Measurements from ENCODE around the gene SIGLEC10. TPM values are rescaled to one million over a fixed set of nuclear protein-coding genes. Genes with fewer than 3 reads are reported as not detected.

The SIGLEC10 gene
- total RNA-seq, 3 donors from 2014 or later: 1.3 to 10.8 (median 3.8) TPM

- H3K4me3 ChIP-seq: peak overlapping the region; percentile 45
- TF ChIP-seq CTCF (IDR thresholded peaks at IDR 0.05): no peak
- peak in 2 of 3 donors; percentile 49 to 55 for DNase-seq
These were observed 52.1 kb downstream of the SIGLEC10 start for GRCh38 chr19:51365211-51365964.

DNA sequence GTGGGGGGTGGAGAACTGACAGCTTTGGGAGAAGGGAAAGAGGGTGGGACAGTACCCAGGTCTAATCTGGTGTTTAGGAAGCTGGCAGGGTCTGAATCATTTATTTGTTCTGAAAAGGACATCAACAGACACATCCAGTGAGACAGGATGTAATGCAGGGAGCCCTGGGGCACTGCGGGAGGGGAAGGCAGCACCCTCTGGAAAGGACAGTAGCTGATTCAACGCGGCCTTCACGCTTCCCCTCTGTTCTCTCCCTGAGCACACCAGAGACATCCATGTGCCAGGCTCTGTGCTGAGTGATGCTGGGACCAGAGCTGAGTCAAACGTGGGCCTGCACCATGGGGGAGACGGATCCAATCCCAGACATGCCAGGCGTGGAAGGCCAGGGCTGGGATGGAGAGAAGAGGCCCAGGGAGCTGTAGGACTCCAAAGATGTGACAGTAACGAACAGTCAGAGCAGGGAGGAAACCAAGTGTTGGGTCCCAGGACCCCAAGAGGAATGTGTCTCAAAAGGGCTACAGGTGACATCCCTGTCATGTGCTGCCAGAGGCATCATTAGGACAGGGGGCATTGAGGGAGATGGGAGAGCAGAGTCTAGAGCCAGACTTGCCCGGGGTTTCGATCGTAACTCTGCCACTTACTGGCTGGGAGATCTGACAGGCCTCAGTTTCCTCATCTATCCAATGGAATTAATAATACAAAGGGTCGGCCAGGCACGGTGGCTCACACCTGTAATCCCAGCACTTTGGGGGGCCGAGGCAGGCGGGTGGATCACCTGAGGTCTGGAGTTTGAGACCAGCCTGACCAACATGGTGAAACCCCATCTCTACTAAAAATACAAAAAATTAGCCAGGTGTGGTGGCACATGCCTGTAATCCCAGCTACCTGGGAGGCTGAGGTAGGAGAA lies 53.0 kb downstream of the SIGLEC10 start:
- DNase-seq: no peak
- H3K36me3 ChIP-seq (ENCODE audit: low read depth): no peaks in the 10 kb centered on the region
- H3K9me3 ChIP-seq: no peaks in the 10 kb centered on the region
- no peak overlapping the region for H3K4me3 ChIP-seq
- H3K4me1 ChIP-seq (ENCODE audit: low read depth): peaks cover 30% of the 10 kb centered on the region
- ATAC-seq: no peak
- intact Hi-C loops (cut with DNase I, micrococcal nuclease): no loop called here
- TF ChIP-seq CTCF (IDR thresholded peaks at IDR 0.05): no peak

More at GRCh38 chr19:51365211-51365964, 52.1 kb downstream of the SIGLEC10 start:
- H3K4me1 ChIP-seq (ENCODE audit: low read depth): peaks cover 30% of the 10 kb centered on the region
- intact Hi-C loops (cut with DNase I, micrococcal nuclease): no loop called here
- H3K36me3 ChIP-seq (ENCODE audit: low read depth): no peaks in the 10 kb centered on the region
- no peak for ATAC-seq
- no peaks in the 10 kb centered on the region for H3K9me3 ChIP-seq

GRCh38 chr19:51361239-51361638 lies 56.2 kb downstream of the SIGLEC10 start:
- H3K9me3 ChIP-seq: no peaks in the 10 kb centered on the region
- ATAC-seq (no peak), DNase-seq (no peak)
- peaks cover 24% of the 10 kb centered on the region for H3K4me1 ChIP-seq (ENCODE audit: low read depth)
- TF ChIP-seq CTCF (IDR thresholded peaks at IDR 0.05): no peak
- no peak overlapping the region for H3K4me3 ChIP-seq
- H3K36me3 ChIP-seq (ENCODE audit: low read depth): no peaks in the 10 kb centered on the region
- intact Hi-C loops (cut with DNase I, micrococcal nuclease): no loop called here

Other genes starting within 250 kb of the SIGLEC10 start
- 1 to 10 TPM; 1.0 to 6.9 (median 6.9) TPM for gene CD33, start 192.6 kb downstream of the SIGLEC10 start, total RNA-seq
- gene SIGLECL1, start 166.6 kb downstream of the SIGLEC10 start, total RNA-seq: not detected
- under 1 TPM in 1 of 3 donors, not detected in 2; 0.44 TPM for gene IGLON5, start 106.0 kb downstream of the SIGLEC10 start, total RNA-seq
- gene VSIG10L, start 75.5 kb downstream of the SIGLEC10 start, total RNA-seq: 1 to 10 TPM in 2 of 3 donors, under 1 TPM in 1; 0.69 to 3.8 (median 1.6) TPM
- 100 to 1,000 TPM; 113 to 154 (median 130) TPM for gene ETFB, start 51.3 kb downstream of the SIGLEC10 start, total RNA-seq
- gene CLDND2, start 48.6 kb downstream of the SIGLEC10 start, total RNA-seq: 1 to 10 TPM; 1.3 to 2.1 (median 1.3) TPM
- gene NKG7, start 45.0 kb downstream of the SIGLEC10 start, total RNA-seq: 1 to 10 TPM; 4.3 to 5.9 (median 4.4) TPM
- not detected for gene LIM2, start 29.7 kb downstream of the SIGLEC10 start, total RNA-seq
- not detected for gene C19orf84, start 27.1 kb downstream of the SIGLEC10 start, total RNA-seq
- gene SIGLEC8, start 40.8 kb upstream of the SIGLEC10 start, total RNA-seq: 1 to 10 TPM in 2 of 3 donors, under 1 TPM in 1; 0.46 to 2.0 (median 1.5) TPM
- gene CEACAM18, start 60.9 kb upstream of the SIGLEC10 start, total RNA-seq: under 1 TPM in 1 of 3 donors, not detected in 2; 0.58 TPM
- 1 to 10 TPM in 1 of 3 donors, under 1 TPM in 1, not detected in 1; 0.22 to 1.5 TPM for gene SIGLEC12, start 84.2 kb upstream of the SIGLEC10 start, total RNA-seq
- 1 to 10 TPM in 2 of 3 donors, under 1 TPM in 1; 0.75 to 3.6 (median 2.8) TPM for gene SIGLEC6, start 114.0 kb upstream of the SIGLEC10 start, total RNA-seq
- 10 to 100 TPM in 1 of 3 donors, 1 to 10 TPM in 2; 9.4 to 13.6 (median 9.8) TPM for gene ZNF175, start 153.6 kb upstream of the SIGLEC10 start, total RNA-seq
- gene SIGLEC5, start 212.8 kb upstream of the SIGLEC10 start, total RNA-seq: under 1 TPM in 2 of 3 donors, not detected in 1; 0.32 to 0.84 TPM
- 1 to 10 TPM in 2 of 3 donors, not detected in 1; 3.5 to 7.9 TPM for gene SIGLEC14, start 229.2 kb upstream of the SIGLEC10 start, total RNA-seq

Data from mucosa of descending colon (tissue), 3 donors.